MCF 10A (cell line): ENCODE results near the gene ATF6B. TPM values are rescaled to one million over a fixed set of nuclear protein-coding genes. Genes with fewer than 3 reads are reported as not detected.

Experiments used
- BruUV-seq: library from RNA; stranded (reverse); fragments of 400-500 nt; replicated peaks from 2 replicates; lab custom pipeline; 2021; lab: Mats Ljungman, UMichigan
- CTCF ChIA-PET: fragments of 300-600 bp; sonication (Branson Sonifier 250); formaldehyde crosslinking; extraction: SDS; loops from one replicate; lab custom pipeline; 2021; ENCODE audit warnings: antibody characterized with exemption, inconsistent platforms; lab: Yijun Ruan, JAX
- POLR2A ChIA-PET: fragments of 300-600, 350-650 bp; sonication (Branson Sonifier 250); formaldehyde crosslinking; extraction: SDS; loops from one replicate; lab custom pipeline; 2020; ENCODE audit warnings: antibody characterized with exemption, inconsistent platforms; lab: Yijun Ruan, JAX
- DNase-seq: peaks from one replicate; pipeline ENCODE4 v3.0.0-alpha.2; 2018; ENCODE audit not compliant: unreplicated experiment
- H3K27ac Mint-ChIP-seq: one replicate; pipeline ENCODE4 v1.8.0; 2022; ENCODE audit warnings: mild to moderate bottlenecking, low read depth, mixed read lengths; ENCODE audit not compliant: unreplicated experiment
- H3K27me3 Mint-ChIP-seq: one replicate; pipeline ENCODE4 v1.8.0; 2022; ENCODE audit warnings: mixed read lengths; ENCODE audit not compliant: insufficient read depth, unreplicated experiment
- H3K36me3 Mint-ChIP-seq: one replicate; pipeline ENCODE4 v1.8.0; 2022; ENCODE audit warnings: mild to moderate bottlenecking, moderate library complexity, mixed read lengths; ENCODE audit not compliant: insufficient read depth, unreplicated experiment
- H3K4me1 Mint-ChIP-seq: one replicate; pipeline ENCODE4 v1.8.0; 2022; ENCODE audit warnings: mixed read lengths; ENCODE audit not compliant: insufficient read depth, unreplicated experiment
- H3K4me3 Mint-ChIP-seq: one replicate; pipeline ENCODE4 v1.8.0; 2022; ENCODE audit warnings: mild to moderate bottlenecking, moderate library complexity, mixed read lengths; ENCODE audit not compliant: unreplicated experiment
- H3K9me3 Mint-ChIP-seq: one replicate; pipeline ENCODE4 v1.8.0; 2022; ENCODE audit warnings: mixed read lengths; ENCODE audit not compliant: unreplicated experiment
- CTCF ChIP-seq: fragments of 200-600 bp; IDR thresholded peaks from one replicate; pipeline ENCODE4 v1.8.0; 2022; ENCODE audit warnings: antibody characterized with exemption, mild to moderate bottlenecking; ENCODE audit not compliant: unreplicated experiment
- intact Hi-C: fragments of 100-400 bp; cut with micrococcal nuclease; formaldehyde crosslinking; loops from 2 replicates; pipeline ENCODE4 v1.14.1; 2022
- total RNA-seq: library from RNA; stranded (reverse); gene quantifications from 2 replicates; pipeline ENCODE4 v1.2.3, GENCODE V29; 2022

Gene ATF6B
- total RNA-seq, 1 experiment from 2014 or later = 65.6 TPM

GRCh38 chr6:32153564-32154513 is 25.8 kb upstream of the ATF6B start, which contains the start of gene PPT2:
Gene PPT2 (plus strand): TSS chr6:32154141. CDS start chr6:32154595, 454 bp downstream.
- BruUV-seq = TSS peak; percentile 46
- Mint-ChIP-seq H3K4me1 (peaks cover 18% of the 10 kb centered on the region), H3K27me3 (no peaks in the 10 kb centered on the region), H3K9me3 (no peaks in the 10 kb centered on the region), H3K4me3 (peak within 1 kb of the TSS; percentile 86), H3K27ac (peak within 1 kb of the TSS; percentile 83), H3K36me3 (peaks cover 17% of the 10 kb centered on the region)
- DNase-seq = peak; percentile 79
- CTCF ChIA-PET = interaction anchor here (0.6 to 1.1 kb wide), 10 partner anchors 8 to 1495 kb away, joined by 3 to 6 read pairs (median 4); partner anchors contain the start of gene EGFL8
- intact Hi-C loops = loop anchor here (1.0 to 10.0 kb wide), 4 partner anchors 23 to 179 kb away; partner anchors contain the start of gene DXO
- POLR2A ChIA-PET = interaction anchor here (0.5 to 1.1 kb wide), 5 partner anchors 13 to 1273 kb away, joined by 3 to 6 read pairs (median 3); partner anchors contain the start of gene FKBPL
- TF ChIP-seq CTCF = no peak

- ChIA-PET CTCF (interaction anchor here (1.1 kb wide), 1 partner anchor 36 kb away, joined by 4 read pairs; no protein-coding TSS in a partner anchor), POLR2A (interaction anchor here (0.5 to 1.0 kb wide), 4 partner anchors 12 to 1274 kb away, joined by 3 to 9 read pairs (median 4); no protein-coding TSS in a partner anchor)
- Mint-ChIP-seq H3K27me3 (no peaks in the 10 kb centered on the region), H3K27ac (no peak overlapping the region), H3K9me3 (no peaks in the 10 kb centered on the region), H3K4me3 (peak overlapping the region; percentile 86), H3K36me3 (peaks cover 16% of the 10 kb centered on the region), H3K4me1 (peaks cover 18% of the 10 kb centered on the region)
- no peak for DNase-seq
- TF ChIP-seq CTCF = no peak
- intact Hi-C loops = loop anchor here (10.0 kb wide), 1 partner anchor 178 kb away; the partner anchor contains the start of gene DXO
- BruUV-seq = no TSS peak
These were observed 24.9 kb upstream of the ATF6B start for GRCh38 chr6:32152769-32153563.

- DNase-seq = no peak
- H3K4me3 Mint-ChIP-seq = no peak within 1 kb of the TSS
- CTCF ChIA-PET = interaction anchor here (0.6 to 1.1 kb wide), 2 partner anchors 9 to 35 kb away, joined by 3 to 4 read pairs; no protein-coding TSS in a partner anchor
- intact Hi-C loops = loop anchor here (10.0 kb wide), 1 partner anchor 177 kb away; the partner anchor contains the start of gene DXO
- no TSS peak for BruUV-seq
- H3K4me1 Mint-ChIP-seq = peaks cover 18% of the 10 kb centered on the region
- no peak within 1 kb of the TSS for H3K27ac Mint-ChIP-seq
- POLR2A ChIA-PET = interaction anchor here (0.6 kb wide), 1 partner anchor 36 kb away, joined by 9 read pairs; no protein-coding TSS in a partner anchor
- no peak for TF ChIP-seq CTCF
- no peaks in the 10 kb centered on the region for H3K9me3 Mint-ChIP-seq
- H3K36me3 Mint-ChIP-seq = peaks cover 10% of the 10 kb centered on the region
- H3K27me3 Mint-ChIP-seq = no peaks in the 10 kb centered on the region
These were observed 24.1 kb upstream of the ATF6B start, which contains the start of gene PRRT1 for GRCh38 chr6:32151863-32152768. Gene PRRT1 (minus strand): TSS chr6:32151939. CDS start chr6:32151827, 112 bp downstream.
